Testis (tissue), 3 donors: ENCODE data around the gene TNIP3. TPM values are rescaled to one million over a fixed set of nuclear protein-coding genes. Genes with fewer than 3 reads are reported as not detected.

Source experiments
- DNase-seq: peaks from one replicate; pipeline ENCODE4 v3.0.0-alpha.2; 2019
- H3K27ac ChIP-seq, 2 donors: fragments of 200-600 bp; sonication (generic); one replicate each; pipeline ENCODE4 v1.5.1; 2019
- H3K27me3 ChIP-seq: fragments of 200-600 bp; sonication (generic); one replicate; pipeline ENCODE4 v1.5.1; 2019
- H3K36me3 ChIP-seq: fragments of 200-600 bp; sonication (generic); one replicate; pipeline ENCODE4 v1.5.1; 2017; ENCODE audit warnings: low read depth; ENCODE audit errors: missing control alignments
- H3K4me1 ChIP-seq: fragments of 200-600 bp; sonication (generic); one replicate; pipeline ENCODE4 v1.5.1; 2019
- H3K4me3 ChIP-seq, 2 donors: fragments of 200-600 bp; sonication (generic); one replicate each; pipeline ENCODE4 v1.5.1; 2017 to 2019
- H3K9me3 ChIP-seq: fragments of 200-600 bp; sonication (generic); one replicate; pipeline ENCODE4 v1.5.1; 2017
- CTCF ChIP-seq, 3 experiments: fragments of 450-650 bp in 2 of 3; fragments of 200-600 bp in 1 of 3; sonication (generic) in 1 of 3; IDR thresholded peaks; one replicate each; pipeline ENCODE4 v1.5.1; 2016 to 2019; ENCODE audit warnings: antibody characterized with exemption in 3 of 3, mild to moderate bottlenecking in 2 of 3, moderate library complexity in 1 of 3
- POLR2A ChIP-seq: fragments of 450-650 bp; IDR thresholded peaks from one replicate; pipeline ENCODE4 v1.6.1; 2017; ENCODE audit warnings: antibody characterized with exemption, mild to moderate bottlenecking, moderate library complexity
- WGBS, 2 donors: methylation state at CpG; one replicate each; pipeline ENCODE4 v1.1.5; 2018; 5-methylcytosine and 5-hydroxymethylcytosine counted together
- intact Hi-C: fragments of 100-400 bp; cut with DNase I; formaldehyde crosslinking; loops from one replicate; pipeline ENCODE4 v1.15.1; 2023; ENCODE audit warnings: low total_unique reads
- polyA plus RNA-seq: library from polyadenylated mRNA; stranded (reverse); fragments of 350-450 nt; fragmentation: Illumina TruSeq; extraction: RNeasy Lipid Tissue Mini Kit (QIAGEN cat#74804); gene quantifications from one replicate; pipeline ENCODE4 v1.2.3, GENCODE V29; 2014; ENCODE audit warnings: low read depth, low replicate concordance; ENCODE audit not compliant: insufficient read depth
- total RNA-seq, 2 donors: library from RNA; depleted of rRNA; stranded (reverse); fragments of >200 nt; gene quantifications; one replicate each; pipeline ENCODE4 v1.2.3, GENCODE V29; 2016

TNIP3 gene
- total and polyA plus RNA-seq, 3 donors from 2014 or later: 0.43 to 1.1 (median 0.80) TPM

- 82 to 91% methylated on average over 4 of the region's 4 CpGs for WGBS, 2 donors
- Histone ChIP-seq H3K36me3 (no peaks in the 10 kb centered on the region), H3K27me3 (no peaks in the 10 kb centered on the region), H3K27ac (no peak overlapping the region), H3K9me3 (no peaks in the 10 kb centered on the region), H3K4me3 (no peak overlapping the region), H3K4me1 (no peaks in the 10 kb centered on the region)
- TF ChIP-seq CTCF (IDR thresholded peaks at IDR 0.05) (no peak), POLR2A (no peak)
- DNase-seq: no peak
- intact Hi-C loops: no loop called here
Observed at GRCh38 chr4:121129606-121130325, 34.4 kb downstream of the TNIP3 start.

- Histone ChIP-seq H3K9me3 (no peaks in the 10 kb centered on the region), H3K4me3 (no peak overlapping the region), H3K4me1 (no peaks in the 10 kb centered on the region), H3K27me3 (no peaks in the 10 kb centered on the region), H3K36me3 (no peaks in the 10 kb centered on the region), H3K27ac (no peak overlapping the region)
- intact Hi-C loops: no loop called here
- TF ChIP-seq POLR2A (no peak), CTCF (IDR thresholded peaks at IDR 0.05) (no peak)
- DNase-seq: no peak
- 84 to 93% methylated on average over 1 of the region's 1 CpG for WGBS, 2 donors
Observed at GRCh38 chr4:121127100-121127499, 37.0 kb downstream of the TNIP3 start.

- Histone ChIP-seq H3K9me3 (no peaks in the 10 kb centered on the region), H3K4me3 (no peak overlapping the region), H3K4me1 (no peaks in the 10 kb centered on the region), H3K27ac (no peak overlapping the region), H3K27me3 (no peaks in the 10 kb centered on the region), H3K36me3 (no peaks in the 10 kb centered on the region)
- TF ChIP-seq POLR2A (no peak), CTCF (IDR thresholded peaks at IDR 0.05) (no peak)
- intact Hi-C loops: no loop called here
- no peak for DNase-seq
- 82 to 87% methylated on average over 6 of the region's 6 CpGs for WGBS, 2 donors
Observed at GRCh38 chr4:121126449-121127006, 37.6 kb downstream of the TNIP3 start.

GRCh38 chr4:121125498-121125885 lies 38.6 kb downstream of the TNIP3 start:
- H3K4me3 ChIP-seq: no peak overlapping the region
- no peaks in the 10 kb centered on the region for H3K9me3 ChIP-seq
- H3K27me3 ChIP-seq: no peaks in the 10 kb centered on the region
- DNase-seq: no peak
- no peaks in the 10 kb centered on the region for H3K4me1 ChIP-seq
- no peaks in the 10 kb centered on the region for H3K36me3 ChIP-seq
- intact Hi-C loops: no loop called here
- 81 to 92% methylated on average over 3 of the region's 3 CpGs for WGBS, 2 donors
- H3K27ac ChIP-seq: no peak overlapping the region
- TF ChIP-seq POLR2A (no peak), CTCF (IDR thresholded peaks at IDR 0.05) (no peak)

DNA sequence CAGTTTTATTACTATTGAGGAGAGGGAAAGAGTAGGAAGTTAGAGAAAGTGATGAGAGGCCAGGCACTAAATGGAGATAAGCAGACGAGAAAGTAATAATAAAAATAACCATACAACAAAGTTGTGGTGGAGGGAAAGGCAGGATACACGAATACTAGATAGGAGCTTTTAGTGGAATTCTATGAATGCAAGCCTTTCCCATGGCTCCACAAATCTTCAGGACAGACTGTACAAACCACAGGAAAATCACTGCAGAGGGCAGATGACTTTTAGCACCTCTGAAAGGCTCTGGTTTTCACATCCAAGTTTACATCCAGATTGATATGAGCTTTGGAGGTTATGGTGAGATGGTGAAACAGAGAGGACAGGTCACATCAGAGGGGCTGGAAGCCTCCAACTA lies 41.5 kb downstream of the TNIP3 start:
- Histone ChIP-seq H3K4me3 (no peak overlapping the region), H3K9me3 (no peaks in the 10 kb centered on the region), H3K27ac (no peak overlapping the region), H3K36me3 (no peaks in the 10 kb centered on the region), H3K4me1 (no peaks in the 10 kb centered on the region), H3K27me3 (no peaks in the 10 kb centered on the region)
- DNase-seq: no peak
- no peak for TF ChIP-seq POLR2A
- no peak for TF ChIP-seq CTCF (IDR thresholded peaks at IDR 0.05)
- intact Hi-C loops: no loop called here
- 41 to 43% methylated on average over 2 of the region's 2 CpGs for WGBS, 2 donors
